GM23338 (cell line): Measurements from ENCODE around the gene PAX9.

Source experiments
- CREB1 ChIP-seq: fragments of 250-450 bp; sonication (Bioruptor Pico); IDR thresholded peaks from 2 replicates; pipeline ENCODE4 v1.5.0; 2020; ENCODE audit warnings: low read depth, mild to moderate bottlenecking, moderate library complexity
- EZH2 ChIP-seq: fragments of 200-600 bp; sonication (generic); IDR thresholded peaks from one replicate; pipeline ENCODE4 v1.8.0; 2017; ENCODE audit warnings: antibody characterized with exemption, mild to moderate bottlenecking, low read depth; ENCODE audit not compliant: unreplicated experiment
- POLR2AphosphoS5 ChIP-seq: IDR thresholded peaks from 2 replicates; pipeline ENCODE4 v1.6.1; 2016; ENCODE audit warnings: antibody characterized with exemption, low read depth
- TF ChIP-seq, protein P1 (sequence below), 2 experiments: fragments of 200-600 bp in 1 of 2; sonication (generic) in 1 of 2; conservative IDR thresholded peaks; 2 replicates each; pipeline versions ENCODE4 v1.5.1 to v1.6.1; 2016 to 2017; ENCODE audit warnings: antibody characterized with exemption in 2 of 2, low read depth in 2 of 2, mild to moderate bottlenecking in 2 of 2, moderate library complexity in 1 of 2
- TF ChIP-seq, protein P2 (sequence below): IDR thresholded peaks from one replicate; pipeline ENCODE4 v1.6.1; 2018; ENCODE audit warnings: antibody characterized with exemption; ENCODE audit not compliant: unreplicated experiment

DNA sequence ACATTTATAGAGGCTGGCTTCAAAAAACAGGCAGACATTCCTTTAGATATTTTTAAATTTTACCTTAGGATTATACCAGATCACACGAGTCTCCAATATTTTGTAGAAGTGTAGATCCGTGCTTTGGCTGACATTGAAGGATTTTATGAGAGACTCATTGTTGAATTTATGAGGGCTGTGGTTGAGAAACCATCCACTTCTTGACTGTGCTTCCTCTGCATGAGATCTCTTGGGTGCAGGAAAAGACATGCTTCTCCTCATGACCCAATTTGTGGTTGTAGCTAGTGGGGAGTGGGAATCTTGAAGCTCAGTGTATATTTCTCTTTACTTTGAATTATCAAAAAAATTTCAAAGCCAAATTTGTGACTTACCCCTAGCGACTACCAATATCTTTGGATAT is 42.5 kb upstream of the PAX9 start:
- no peak for TF ChIP-seq POLR2AphosphoS5
- TF ChIP-seq, protein P1, sequence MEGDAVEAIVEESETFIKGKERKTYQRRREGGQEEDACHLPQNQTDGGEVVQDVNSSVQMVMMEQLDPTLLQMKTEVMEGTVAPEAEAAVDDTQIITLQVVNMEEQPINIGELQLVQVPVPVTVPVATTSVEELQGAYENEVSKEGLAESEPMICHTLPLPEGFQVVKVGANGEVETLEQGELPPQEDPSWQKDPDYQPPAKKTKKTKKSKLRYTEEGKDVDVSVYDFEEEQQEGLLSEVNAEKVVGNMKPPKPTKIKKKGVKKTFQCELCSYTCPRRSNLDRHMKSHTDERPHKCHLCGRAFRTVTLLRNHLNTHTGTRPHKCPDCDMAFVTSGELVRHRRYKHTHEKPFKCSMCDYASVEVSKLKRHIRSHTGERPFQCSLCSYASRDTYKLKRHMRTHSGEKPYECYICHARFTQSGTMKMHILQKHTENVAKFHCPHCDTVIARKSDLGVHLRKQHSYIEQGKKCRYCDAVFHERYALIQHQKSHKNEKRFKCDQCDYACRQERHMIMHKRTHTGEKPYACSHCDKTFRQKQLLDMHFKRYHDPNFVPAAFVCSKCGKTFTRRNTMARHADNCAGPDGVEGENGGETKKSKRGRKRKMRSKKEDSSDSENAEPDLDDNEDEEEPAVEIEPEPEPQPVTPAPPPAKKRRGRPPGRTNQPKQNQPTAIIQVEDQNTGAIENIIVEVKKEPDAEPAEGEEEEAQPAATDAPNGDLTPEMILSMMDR (conservative IDR thresholded peaks at IDR 0.05; ENCODE audit: low read depth in 2 of 2) = no peak
- TF ChIP-seq EZH2 = no peak
- TF ChIP-seq, protein P2, sequence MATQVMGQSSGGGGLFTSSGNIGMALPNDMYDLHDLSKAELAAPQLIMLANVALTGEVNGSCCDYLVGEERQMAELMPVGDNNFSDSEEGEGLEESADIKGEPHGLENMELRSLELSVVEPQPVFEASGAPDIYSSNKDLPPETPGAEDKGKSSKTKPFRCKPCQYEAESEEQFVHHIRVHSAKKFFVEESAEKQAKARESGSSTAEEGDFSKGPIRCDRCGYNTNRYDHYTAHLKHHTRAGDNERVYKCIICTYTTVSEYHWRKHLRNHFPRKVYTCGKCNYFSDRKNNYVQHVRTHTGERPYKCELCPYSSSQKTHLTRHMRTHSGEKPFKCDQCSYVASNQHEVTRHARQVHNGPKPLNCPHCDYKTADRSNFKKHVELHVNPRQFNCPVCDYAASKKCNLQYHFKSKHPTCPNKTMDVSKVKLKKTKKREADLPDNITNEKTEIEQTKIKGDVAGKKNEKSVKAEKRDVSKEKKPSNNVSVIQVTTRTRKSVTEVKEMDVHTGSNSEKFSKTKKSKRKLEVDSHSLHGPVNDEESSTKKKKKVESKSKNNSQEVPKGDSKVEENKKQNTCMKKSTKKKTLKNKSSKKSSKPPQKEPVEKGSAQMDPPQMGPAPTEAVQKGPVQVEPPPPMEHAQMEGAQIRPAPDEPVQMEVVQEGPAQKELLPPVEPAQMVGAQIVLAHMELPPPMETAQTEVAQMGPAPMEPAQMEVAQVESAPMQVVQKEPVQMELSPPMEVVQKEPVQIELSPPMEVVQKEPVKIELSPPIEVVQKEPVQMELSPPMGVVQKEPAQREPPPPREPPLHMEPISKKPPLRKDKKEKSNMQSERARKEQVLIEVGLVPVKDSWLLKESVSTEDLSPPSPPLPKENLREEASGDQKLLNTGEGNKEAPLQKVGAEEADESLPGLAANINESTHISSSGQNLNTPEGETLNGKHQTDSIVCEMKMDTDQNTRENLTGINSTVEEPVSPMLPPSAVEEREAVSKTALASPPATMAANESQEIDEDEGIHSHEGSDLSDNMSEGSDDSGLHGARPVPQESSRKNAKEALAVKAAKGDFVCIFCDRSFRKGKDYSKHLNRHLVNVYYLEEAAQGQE = no peak
- no peak for TF ChIP-seq CREB1 (CRISPR knock-in tag)
